SK-N-SH treated with all-trans-retinoic acid at 6 μM for 48 hours (cell line): Measurements from ENCODE around the gene TNS3.

Source experiments
- ATAC-seq: fragments of 200-7000 bp; cut with Tn5 transposase; 3 replicates; pipeline ENCODE4 v1.9.1; 2020; ENCODE audit warnings: mild to moderate bottlenecking, moderate library complexity
- ARNTL ChIP-seq: fragments of 450-650 bp; formaldehyde crosslinking; IDR thresholded peaks from 2 replicates; pipeline ENCODE4 v1.5.0; 2020; ENCODE audit warnings: low read depth, mild to moderate bottlenecking, moderate library complexity, borderline replicate concordance
- CSDC2 ChIP-seq: fragments of 250-450 bp; sonication (Bioruptor Pico); IDR thresholded peaks from 2 replicates; pipeline ENCODE4 v1.5.0; 2020; ENCODE audit warnings: mild to moderate bottlenecking, moderate library complexity
- ESRRG ChIP-seq: fragments of 250-450 bp; sonication (Bioruptor Pico); IDR thresholded peaks from 2 replicates; pipeline ENCODE4 v1.6.1; 2021; ENCODE audit warnings: mild to moderate bottlenecking
- GLIS3 ChIP-seq: fragments of 250-450 bp; sonication (Bioruptor Pico); IDR thresholded peaks from 2 replicates; pipeline ENCODE4 v1.5.0; 2020; ENCODE audit warnings: mild to moderate bottlenecking, moderate library complexity
- ISL1 ChIP-seq: fragments of 250-450 bp; sonication (Bioruptor Pico); IDR thresholded peaks from 2 replicates; pipeline ENCODE4 v2.1.2; 2022; ENCODE audit warnings: mild to moderate bottlenecking, moderate library complexity
- OSR1 ChIP-seq: fragments of 250-450 bp; sonication (Bioruptor Pico); IDR thresholded peaks from 2 replicates; pipeline ENCODE4 v1.8.0; 2022; ENCODE audit warnings: moderate library complexity, mild to moderate bottlenecking, inconsistent platforms
- PPARA ChIP-seq: fragments of 250-450 bp; sonication (Bioruptor Pico); IDR thresholded peaks from 2 replicates; pipeline ENCODE4 v1.5.0; 2020; ENCODE audit warnings: mild to moderate bottlenecking, borderline replicate concordance
- RARB ChIP-seq: fragments of 250-450 bp; sonication (Bioruptor Pico); IDR thresholded peaks from 2 replicates; pipeline ENCODE4 v1.8.0; 2021; ENCODE audit warnings: mild to moderate bottlenecking, moderate library complexity
- SNAI2 ChIP-seq: fragments of 250-450 bp; sonication (Bioruptor Pico); IDR thresholded peaks from 2 replicates; pipeline ENCODE4 v1.5.0; 2020; ENCODE audit warnings: mild to moderate bottlenecking, moderate library complexity
- TCF4 ChIP-seq: fragments of 250-450 bp; sonication (Bioruptor Pico); IDR thresholded peaks from 2 replicates; pipeline ENCODE4 v1.8.0; 2021; ENCODE audit warnings: mild to moderate bottlenecking, moderate library complexity, borderline replicate concordance
- TOX ChIP-seq: fragments of 250-450 bp; sonication (Bioruptor Pico); IDR thresholded peaks from 2 replicates; pipeline ENCODE4 v1.8.0; 2021; ENCODE audit warnings: mild to moderate bottlenecking, moderate library complexity, borderline replicate concordance
- ZC3H10 ChIP-seq: fragments of 250-450 bp; sonication (Bioruptor Pico); IDR thresholded peaks from 2 replicates; pipeline ENCODE4 v1.5.1; 2021; ENCODE audit warnings: mild to moderate bottlenecking, moderate library complexity
- ZFP3 ChIP-seq: fragments of 250-450 bp; sonication (Bioruptor Pico); IDR thresholded peaks from 2 replicates; pipeline ENCODE4 v1.5.0; 2020; ENCODE audit warnings: mild to moderate bottlenecking, moderate library complexity
- ZFP30 ChIP-seq: fragments of 450-650 bp; formaldehyde crosslinking; IDR thresholded peaks from 2 replicates; pipeline ENCODE4 v1.5.0; 2022; ENCODE audit warnings: mild to moderate bottlenecking, moderate library complexity
- ZNF565 ChIP-seq: fragments of 450-650 bp; formaldehyde crosslinking; conservative IDR thresholded peaks from 2 replicates; pipeline ENCODE4 v1.5.0; 2020; ENCODE audit warnings: low read depth, mild to moderate bottlenecking, moderate library complexity
- ZNF70 ChIP-seq: fragments of 450-650 bp; formaldehyde crosslinking; IDR thresholded peaks from 2 replicates; pipeline ENCODE4 v1.5.0; 2020; ENCODE audit warnings: mild to moderate bottlenecking, moderate library complexity
- ZNF8 ChIP-seq: fragments of 450-650 bp; formaldehyde crosslinking; IDR thresholded peaks from 2 replicates; pipeline ENCODE4 v1.5.0; 2020; ENCODE audit warnings: mild to moderate bottlenecking, moderate library complexity
- TF ChIP-seq, protein P1 (sequence below): fragments of 250-450 bp; sonication (Bioruptor Pico); IDR thresholded peaks from 2 replicates; pipeline ENCODE4 v1.8.0; 2021; ENCODE audit warnings: low read depth, mild to moderate bottlenecking, moderate library complexity, borderline replicate concordance
- TF ChIP-seq, protein P2 (sequence below): fragments of 250-450 bp; sonication (Bioruptor Pico); IDR thresholded peaks from 2 replicates; pipeline ENCODE4 v1.5.0; 2020; ENCODE audit warnings: mild to moderate bottlenecking, moderate library complexity
- TF ChIP-seq, protein P3 (sequence below): fragments of 250-450 bp; sonication (Bioruptor Pico); IDR thresholded peaks from 2 replicates; pipeline ENCODE4 v1.8.0; 2020; ENCODE audit warnings: mild to moderate bottlenecking, moderate library complexity, borderline replicate concordance
- TF ChIP-seq, protein P4 (sequence below): fragments of 250-450 bp; sonication (Bioruptor Pico); IDR thresholded peaks from 2 replicates; pipeline ENCODE4 v1.5.1; 2020; ENCODE audit warnings: low read depth, mild to moderate bottlenecking, moderate library complexity

The TNS3 gene

DNA sequence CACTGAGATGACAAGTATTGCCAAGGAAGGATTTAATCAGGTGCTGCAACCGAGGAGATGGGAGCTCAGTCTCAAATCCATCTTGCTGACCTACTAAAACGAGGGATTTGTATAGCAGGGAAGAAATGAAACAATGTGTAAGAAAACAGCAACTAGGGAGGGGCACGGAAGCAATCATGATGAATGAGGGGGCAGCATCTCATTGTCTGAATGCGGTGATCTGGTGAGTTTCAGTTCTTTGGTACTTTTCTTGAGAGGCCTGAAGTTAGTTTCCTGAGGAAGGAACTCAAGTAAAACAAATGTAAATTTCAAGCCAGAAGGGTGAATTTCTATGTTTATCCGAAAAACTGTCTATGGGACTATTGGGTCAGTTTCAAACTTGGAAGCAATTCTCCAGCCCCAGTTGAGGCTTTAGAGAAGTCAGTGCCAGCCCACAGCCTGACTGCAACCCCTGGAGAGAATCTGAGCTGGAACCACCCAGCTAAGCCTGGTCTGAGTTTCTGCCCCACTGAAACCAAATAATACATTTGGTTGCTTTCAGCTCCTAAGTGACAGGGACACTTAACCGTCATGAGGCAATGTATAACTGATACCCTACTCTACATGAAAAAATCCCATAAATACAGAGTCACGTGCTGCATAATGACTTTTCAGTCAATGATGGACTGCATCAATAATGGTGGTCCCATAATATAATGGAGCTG is 45.8 kb upstream of the TNS3 start:
- no peak for ATAC-seq
- TF ChIP-seq OSR1 = no peak
- TF ChIP-seq GLIS3 = no peak
- TF ChIP-seq ZFP30 (CRISPR knock-in tag) = no peak
- TF ChIP-seq, protein P1, sequence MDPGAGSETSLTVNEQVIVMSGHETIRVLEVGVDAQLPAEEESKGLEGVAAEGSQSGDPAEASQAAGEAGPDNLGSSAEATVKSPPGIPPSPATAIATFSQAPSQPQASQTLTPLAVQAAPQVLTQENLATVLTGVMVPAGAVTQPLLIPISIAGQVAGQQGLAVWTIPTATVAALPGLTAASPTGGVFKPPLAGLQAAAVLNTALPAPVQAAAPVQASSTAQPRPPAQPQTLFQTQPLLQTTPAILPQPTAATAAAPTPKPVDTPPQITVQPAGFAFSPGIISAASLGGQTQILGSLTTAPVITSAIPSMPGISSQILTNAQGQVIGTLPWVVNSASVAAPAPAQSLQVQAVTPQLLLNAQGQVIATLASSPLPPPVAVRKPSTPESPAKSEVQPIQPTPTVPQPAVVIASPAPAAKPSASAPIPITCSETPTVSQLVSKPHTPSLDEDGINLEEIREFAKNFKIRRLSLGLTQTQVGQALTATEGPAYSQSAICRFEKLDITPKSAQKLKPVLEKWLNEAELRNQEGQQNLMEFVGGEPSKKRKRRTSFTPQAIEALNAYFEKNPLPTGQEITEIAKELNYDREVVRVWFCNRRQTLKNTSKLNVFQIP = no peak
- no peak for TF ChIP-seq PPARA
- TF ChIP-seq ZNF8 = no peak
- no peak for TF ChIP-seq TOX (CRISPR knock-in tag)
- TF ChIP-seq ARNTL (CRISPR knock-in tag) = no peak
- TF ChIP-seq ZC3H10 (CRISPR knock-in tag) = no peak
- no peak for TF ChIP-seq ZNF565 (CRISPR knock-in tag)
- TF ChIP-seq, protein P2, sequence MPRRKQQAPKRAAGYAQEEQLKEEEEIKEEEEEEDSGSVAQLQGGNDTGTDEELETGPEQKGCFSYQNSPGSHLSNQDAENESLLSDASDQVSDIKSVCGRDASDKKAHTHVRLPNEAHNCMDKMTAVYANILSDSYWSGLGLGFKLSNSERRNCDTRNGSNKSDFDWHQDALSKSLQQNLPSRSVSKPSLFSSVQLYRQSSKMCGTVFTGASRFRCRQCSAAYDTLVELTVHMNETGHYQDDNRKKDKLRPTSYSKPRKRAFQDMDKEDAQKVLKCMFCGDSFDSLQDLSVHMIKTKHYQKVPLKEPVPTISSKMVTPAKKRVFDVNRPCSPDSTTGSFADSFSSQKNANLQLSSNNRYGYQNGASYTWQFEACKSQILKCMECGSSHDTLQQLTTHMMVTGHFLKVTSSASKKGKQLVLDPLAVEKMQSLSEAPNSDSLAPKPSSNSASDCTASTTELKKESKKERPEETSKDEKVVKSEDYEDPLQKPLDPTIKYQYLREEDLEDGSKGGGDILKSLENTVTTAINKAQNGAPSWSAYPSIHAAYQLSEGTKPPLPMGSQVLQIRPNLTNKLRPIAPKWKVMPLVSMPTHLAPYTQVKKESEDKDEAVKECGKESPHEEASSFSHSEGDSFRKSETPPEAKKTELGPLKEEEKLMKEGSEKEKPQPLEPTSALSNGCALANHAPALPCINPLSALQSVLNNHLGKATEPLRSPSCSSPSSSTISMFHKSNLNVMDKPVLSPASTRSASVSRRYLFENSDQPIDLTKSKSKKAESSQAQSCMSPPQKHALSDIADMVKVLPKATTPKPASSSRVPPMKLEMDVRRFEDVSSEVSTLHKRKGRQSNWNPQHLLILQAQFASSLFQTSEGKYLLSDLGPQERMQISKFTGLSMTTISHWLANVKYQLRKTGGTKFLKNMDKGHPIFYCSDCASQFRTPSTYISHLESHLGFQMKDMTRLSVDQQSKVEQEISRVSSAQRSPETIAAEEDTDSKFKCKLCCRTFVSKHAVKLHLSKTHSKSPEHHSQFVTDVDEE = no peak
- no peak for TF ChIP-seq ZFP3 (CRISPR knock-in tag)
- TF ChIP-seq SNAI2 (CRISPR knock-in tag) = no peak
- TF ChIP-seq ISL1 (CRISPR knock-in tag) = no peak
- TF ChIP-seq, protein P3, sequence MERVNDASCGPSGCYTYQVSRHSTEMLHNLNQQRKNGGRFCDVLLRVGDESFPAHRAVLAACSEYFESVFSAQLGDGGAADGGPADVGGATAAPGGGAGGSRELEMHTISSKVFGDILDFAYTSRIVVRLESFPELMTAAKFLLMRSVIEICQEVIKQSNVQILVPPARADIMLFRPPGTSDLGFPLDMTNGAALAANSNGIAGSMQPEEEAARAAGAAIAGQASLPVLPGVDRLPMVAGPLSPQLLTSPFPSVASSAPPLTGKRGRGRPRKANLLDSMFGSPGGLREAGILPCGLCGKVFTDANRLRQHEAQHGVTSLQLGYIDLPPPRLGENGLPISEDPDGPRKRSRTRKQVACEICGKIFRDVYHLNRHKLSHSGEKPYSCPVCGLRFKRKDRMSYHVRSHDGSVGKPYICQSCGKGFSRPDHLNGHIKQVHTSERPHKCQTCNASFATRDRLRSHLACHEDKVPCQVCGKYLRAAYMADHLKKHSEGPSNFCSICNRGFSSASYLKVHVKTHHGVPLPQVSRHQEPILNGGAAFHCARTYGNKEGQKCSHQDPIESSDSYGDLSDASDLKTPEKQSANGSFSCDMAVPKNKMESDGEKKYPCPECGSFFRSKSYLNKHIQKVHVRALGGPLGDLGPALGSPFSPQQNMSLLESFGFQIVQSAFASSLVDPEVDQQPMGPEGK (CRISPR knock-in tag) = no peak
- TF ChIP-seq ESRRG (CRISPR knock-in tag) = no peak

DNA sequence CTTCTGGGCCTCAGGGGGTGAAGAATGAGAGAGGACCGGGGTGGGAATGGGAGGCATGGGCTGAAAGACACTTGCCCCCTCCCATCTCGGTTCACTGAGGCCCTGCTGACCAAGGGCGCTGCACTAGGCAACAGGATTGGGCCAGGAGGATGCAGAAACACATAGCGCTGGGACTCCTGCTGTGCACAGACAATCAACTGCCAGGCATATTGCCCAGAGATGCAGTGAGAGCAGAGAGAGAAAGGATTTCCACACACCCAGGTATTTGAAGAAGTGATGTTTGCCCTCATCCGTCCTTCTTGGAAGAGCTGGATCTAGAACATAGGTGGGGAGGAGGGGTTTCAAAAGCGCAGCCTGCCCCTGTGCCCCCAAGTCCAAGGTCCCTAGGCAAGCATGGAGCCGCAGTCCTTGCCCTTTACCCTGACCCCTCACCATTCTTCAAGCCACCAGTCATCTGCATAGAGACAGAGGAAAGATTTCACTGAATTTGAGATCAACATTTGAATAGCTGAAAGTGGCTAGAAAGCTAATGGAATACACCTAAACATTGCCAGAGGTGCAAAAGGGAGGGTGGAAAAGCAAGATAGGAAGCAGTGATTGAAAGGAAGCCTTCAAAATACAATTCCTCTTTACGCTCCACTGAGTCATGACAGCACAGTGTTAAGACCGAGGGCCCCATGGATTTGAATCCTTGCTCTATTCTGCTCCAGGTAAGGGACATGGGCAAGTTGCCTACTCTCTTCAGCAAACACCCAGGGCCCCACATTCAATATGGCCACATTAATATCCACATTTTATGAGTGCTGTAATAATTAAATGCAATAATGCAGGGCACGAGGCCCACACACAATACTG is 44.2 kb upstream of the TNS3 start:
- no peak for ATAC-seq
- TF ChIP-seq TCF4 (CRISPR knock-in tag) (no peak), SNAI2 (CRISPR knock-in tag) (no peak), ZFP3 (CRISPR knock-in tag) (no peak)
- TF ChIP-seq, all 23 proteins: peak for 0

DNA sequence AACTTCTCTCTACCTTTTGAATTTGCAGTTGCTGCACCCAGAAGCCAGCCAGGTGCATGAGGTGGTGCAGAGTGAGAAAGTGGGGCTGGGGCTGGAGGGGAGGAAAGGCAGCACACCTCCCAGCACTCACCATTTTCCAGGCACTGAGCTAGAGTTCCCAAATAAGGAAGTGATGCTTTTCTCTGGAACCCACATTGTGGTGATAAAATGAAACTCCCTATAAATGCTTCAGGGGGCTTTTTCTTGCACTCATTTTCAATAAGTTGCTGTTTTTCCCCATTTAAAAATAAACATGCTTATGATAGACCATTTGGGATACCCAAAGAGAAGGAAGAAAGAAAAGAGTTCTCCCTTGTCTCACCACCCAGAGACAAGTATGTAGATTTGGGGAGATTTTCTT is 42.8 kb upstream of the TNS3 start:
- TF ChIP-seq OSR1 = no peak
- no peak for TF ChIP-seq RARB
- TF ChIP-seq, protein P4, sequence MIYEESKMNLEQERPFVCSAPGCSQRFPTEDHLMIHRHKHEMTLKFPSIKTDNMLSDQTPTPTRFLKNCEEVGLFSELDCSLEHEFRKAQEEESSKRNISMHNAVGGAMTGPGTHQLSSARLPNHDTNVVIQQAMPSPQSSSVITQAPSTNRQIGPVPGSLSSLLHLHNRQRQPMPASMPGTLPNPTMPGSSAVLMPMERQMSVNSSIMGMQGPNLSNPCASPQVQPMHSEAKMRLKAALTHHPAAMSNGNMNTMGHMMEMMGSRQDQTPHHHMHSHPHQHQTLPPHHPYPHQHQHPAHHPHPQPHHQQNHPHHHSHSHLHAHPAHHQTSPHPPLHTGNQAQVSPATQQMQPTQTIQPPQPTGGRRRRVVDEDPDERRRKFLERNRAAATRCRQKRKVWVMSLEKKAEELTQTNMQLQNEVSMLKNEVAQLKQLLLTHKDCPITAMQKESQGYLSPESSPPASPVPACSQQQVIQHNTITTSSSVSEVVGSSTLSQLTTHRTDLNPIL (CRISPR knock-in tag) = no peak
- TF ChIP-seq ISL1 (CRISPR knock-in tag) = no peak
- no peak for TF ChIP-seq TCF4 (CRISPR knock-in tag)
- TF ChIP-seq, protein P3 (CRISPR knock-in tag) = no peak
- TF ChIP-seq ESRRG (CRISPR knock-in tag) = no peak
- no peak for TF ChIP-seq ZFP3 (CRISPR knock-in tag)
- TF ChIP-seq ZNF70 (CRISPR knock-in tag) = no peak
- TF ChIP-seq ZFP30 (CRISPR knock-in tag) = no peak
- no peak for TF ChIP-seq CSDC2 (CRISPR knock-in tag)
- no peak for TF ChIP-seq GLIS3
- TF ChIP-seq ZNF8 = no peak
- TF ChIP-seq, protein P1 = no peak
- TF ChIP-seq, protein P2 = no peak
- no peak for TF ChIP-seq SNAI2 (CRISPR knock-in tag)
- ATAC-seq = no peak
